ENCODE data around the gene WDR89.
"Not testable (repeated sequence)": the region's sequence is repeated elsewhere in the genome, so short reads cannot be mapped to it uniquely, and the experiment has no call there.

Gene WDR89

DNA sequence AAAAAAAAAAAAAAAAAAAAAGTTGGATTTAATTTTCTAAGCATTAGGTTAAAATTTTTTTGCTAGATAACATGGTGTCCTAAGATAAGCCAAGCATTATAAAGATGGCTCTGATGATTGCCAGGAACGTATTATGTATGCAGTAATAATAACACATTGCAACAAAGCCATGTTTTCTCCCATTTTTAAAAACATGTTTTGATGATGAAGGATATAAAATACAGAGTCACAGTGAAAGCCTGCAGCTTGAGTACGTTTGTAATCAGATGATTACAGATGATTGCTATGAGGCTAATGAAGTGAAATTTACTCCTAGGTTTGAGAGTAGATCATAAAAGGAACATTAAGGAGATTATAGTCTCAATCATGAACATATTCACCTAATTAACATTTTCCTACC lies 13.3 kb upstream of the WDR89 start:
- Histone ChIP-seq H3K27ac (ENCODE audit: low read depth in 2 of 2, low read length in 2 of 2) (no peak overlapping the region), H3K36me3 (ENCODE audit: control insufficient read depth in 2 of 2, insufficient read depth in 2 of 2, low read length in 2 of 2) (no peaks in the 10 kb centered on the region), H3K9ac (ENCODE audit: low read depth in 1 of 2, low read length in 2 of 2) (no peak overlapping the region), H3K4me3 (ENCODE audit: low read length in 2 of 2) (no peak overlapping the region), H3K9me3 (ENCODE audit: control insufficient read depth in 2 of 2, low read length in 2 of 2) (no peaks in the 10 kb centered on the region), H3K27me3 (ENCODE audit: control insufficient read depth in 2 of 2, insufficient read depth in 2 of 2, low read length in 2 of 2) (no peaks in the 10 kb centered on the region), H3K4me1 (ENCODE audit: control insufficient read depth in 2 of 2, insufficient read depth in 2 of 2, low read length in 2 of 2) (no peaks in the 10 kb centered on the region)

GRCh38 chr14:63654346-63654745 lies 12.7 kb upstream of the WDR89 start:
- no peaks in the 10 kb centered on the region for H3K9me3 ChIP-seq (ENCODE audit: control insufficient read depth in 2 of 2, low read length in 2 of 2)
- no peak overlapping the region for H3K27ac ChIP-seq (ENCODE audit: low read depth in 2 of 2, low read length in 2 of 2)
- H3K4me3 ChIP-seq (ENCODE audit: low read length in 2 of 2), result no peak overlapping the region
- no peaks in the 10 kb centered on the region for H3K27me3 ChIP-seq (ENCODE audit: control insufficient read depth in 2 of 2, insufficient read depth in 2 of 2, low read length in 2 of 2)
- H3K9ac ChIP-seq (ENCODE audit: low read depth in 1 of 2, low read length in 2 of 2), result no peak overlapping the region
- no peaks in the 10 kb centered on the region for H3K36me3 ChIP-seq (ENCODE audit: control insufficient read depth in 2 of 2, insufficient read depth in 2 of 2, low read length in 2 of 2)
- no peaks in the 10 kb centered on the region for H3K4me1 ChIP-seq (ENCODE audit: control insufficient read depth in 2 of 2, insufficient read depth in 2 of 2, low read length in 2 of 2)

GRCh38 chr14:63652406-63652805 lies 10.7 kb upstream of the WDR89 start:
- no peaks in the 10 kb centered on the region for H3K36me3 ChIP-seq (ENCODE audit: control insufficient read depth in 2 of 2, insufficient read depth in 2 of 2, low read length in 2 of 2)
- no peak overlapping the region for H3K27ac ChIP-seq (ENCODE audit: low read depth in 2 of 2, low read length in 2 of 2)
- H3K27me3 ChIP-seq (ENCODE audit: control insufficient read depth in 2 of 2, insufficient read depth in 2 of 2, low read length in 2 of 2), result no peaks in the 10 kb centered on the region
- no peaks in the 10 kb centered on the region for H3K9me3 ChIP-seq (ENCODE audit: control insufficient read depth in 2 of 2, low read length in 2 of 2)
- H3K4me1 ChIP-seq (ENCODE audit: control insufficient read depth in 2 of 2, insufficient read depth in 2 of 2, low read length in 2 of 2), result no peaks in the 10 kb centered on the region
- H3K4me3 ChIP-seq (ENCODE audit: low read length in 2 of 2), result no peak overlapping the region
- no peak overlapping the region for H3K9ac ChIP-seq (ENCODE audit: low read depth in 1 of 2, low read length in 2 of 2)

DNA sequence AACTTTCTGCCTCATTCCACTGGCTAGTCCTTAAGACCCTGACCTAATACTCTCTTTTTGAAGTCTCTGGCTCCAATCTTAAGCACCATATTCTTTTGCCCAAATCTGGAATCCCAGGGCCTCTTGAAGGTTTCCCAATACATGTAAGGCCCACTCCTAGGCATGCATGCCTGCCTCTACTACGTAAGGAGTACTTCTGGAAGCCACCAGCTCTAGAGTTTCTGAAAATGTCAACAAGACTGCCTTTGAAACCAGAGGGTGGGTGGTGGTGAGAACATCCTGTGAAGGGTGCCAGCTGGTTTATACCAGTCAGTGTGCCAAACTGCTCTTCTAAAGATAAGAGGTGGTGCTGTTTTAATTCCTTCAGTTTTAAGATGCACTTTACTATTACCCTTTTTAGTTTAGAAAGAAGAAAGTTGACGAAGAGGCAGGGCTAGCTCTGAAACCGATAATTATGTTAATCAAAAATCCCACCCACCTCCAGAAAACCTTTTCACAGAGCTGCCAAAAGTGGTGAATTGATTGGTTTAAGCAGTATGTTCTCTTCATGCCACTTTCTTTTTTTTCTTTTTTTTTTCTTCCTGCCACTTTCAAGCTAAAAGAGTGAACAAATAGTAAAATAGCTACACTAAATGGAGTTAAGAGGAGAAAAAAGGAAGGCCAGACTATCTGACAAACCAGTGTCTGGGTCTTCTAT lies 8.7 kb upstream of the WDR89 start:
- H3K9me3 ChIP-seq (ENCODE audit: control insufficient read depth in 2 of 2, low read length in 2 of 2), result no peaks in the 10 kb centered on the region
- H3K4me1 ChIP-seq (ENCODE audit: control insufficient read depth in 2 of 2, insufficient read depth in 2 of 2, low read length in 2 of 2), result no peaks in the 10 kb centered on the region
- no peak overlapping the region for H3K4me3 ChIP-seq (ENCODE audit: low read length in 2 of 2)
- peak overlapping the region; percentile 3 to 27 for H3K27ac ChIP-seq (ENCODE audit: low read depth in 2 of 2, low read length in 2 of 2)
- H3K9ac ChIP-seq (ENCODE audit: low read depth in 1 of 2, low read length in 2 of 2), result no peak overlapping the region
- no peaks in the 10 kb centered on the region for H3K36me3 ChIP-seq (ENCODE audit: control insufficient read depth in 2 of 2, insufficient read depth in 2 of 2, low read length in 2 of 2)
- no peaks in the 10 kb centered on the region for H3K27me3 ChIP-seq (ENCODE audit: control insufficient read depth in 2 of 2, insufficient read depth in 2 of 2, low read length in 2 of 2)

DNA sequence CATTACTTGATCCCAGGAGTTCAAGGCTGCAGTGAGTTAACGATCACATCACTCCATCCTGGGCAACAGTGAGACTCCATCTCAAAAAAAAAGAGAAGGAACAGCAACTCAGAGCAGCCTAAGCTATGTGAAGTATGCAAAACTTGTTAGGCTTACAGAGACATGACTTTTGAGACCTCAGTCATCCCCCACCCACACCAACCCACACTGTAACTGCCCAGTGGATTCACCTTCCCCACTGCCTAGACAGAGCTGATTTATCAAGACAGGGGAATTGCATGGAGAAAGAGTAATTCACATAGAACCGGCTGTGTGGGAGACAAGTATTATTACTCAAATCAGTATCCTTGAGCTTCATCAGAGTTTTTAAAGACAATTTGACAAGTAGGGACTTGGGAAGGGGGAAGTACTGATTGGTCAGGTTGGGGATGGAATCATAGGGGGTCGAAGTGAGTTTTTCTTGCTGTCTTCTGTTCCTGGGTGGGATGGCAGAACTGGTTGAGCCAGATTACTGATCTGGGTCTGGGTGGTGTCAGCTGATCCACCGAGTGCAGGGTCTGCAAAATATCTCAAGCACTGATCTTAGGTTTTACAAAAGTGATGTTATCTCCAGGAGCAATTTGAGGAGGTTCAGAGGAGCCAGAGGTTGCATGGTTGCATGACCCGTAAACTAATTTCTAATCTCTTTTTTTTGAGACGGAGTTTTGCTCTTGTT lies 6.2 kb upstream of the WDR89 start:
- no peak overlapping the region for H3K9ac ChIP-seq (ENCODE audit: low read depth in 1 of 2, low read length in 2 of 2)
- H3K27me3 ChIP-seq (ENCODE audit: control insufficient read depth in 2 of 2, insufficient read depth in 2 of 2, low read length in 2 of 2), result no peaks in the 10 kb centered on the region
- no peak overlapping the region for H3K27ac ChIP-seq (ENCODE audit: low read depth in 2 of 2, low read length in 2 of 2)
- no peaks in the 10 kb centered on the region for H3K9me3 ChIP-seq (ENCODE audit: control insufficient read depth in 2 of 2, low read length in 2 of 2)
- no peak overlapping the region for H3K4me3 ChIP-seq (ENCODE audit: low read length in 2 of 2)
- H3K36me3 ChIP-seq (ENCODE audit: control insufficient read depth in 2 of 2, insufficient read depth in 2 of 2, low read length in 2 of 2), result no peaks in the 10 kb centered on the region
- no peaks in the 10 kb centered on the region for H3K4me1 ChIP-seq (ENCODE audit: control insufficient read depth in 2 of 2, insufficient read depth in 2 of 2, low read length in 2 of 2)

DNA sequence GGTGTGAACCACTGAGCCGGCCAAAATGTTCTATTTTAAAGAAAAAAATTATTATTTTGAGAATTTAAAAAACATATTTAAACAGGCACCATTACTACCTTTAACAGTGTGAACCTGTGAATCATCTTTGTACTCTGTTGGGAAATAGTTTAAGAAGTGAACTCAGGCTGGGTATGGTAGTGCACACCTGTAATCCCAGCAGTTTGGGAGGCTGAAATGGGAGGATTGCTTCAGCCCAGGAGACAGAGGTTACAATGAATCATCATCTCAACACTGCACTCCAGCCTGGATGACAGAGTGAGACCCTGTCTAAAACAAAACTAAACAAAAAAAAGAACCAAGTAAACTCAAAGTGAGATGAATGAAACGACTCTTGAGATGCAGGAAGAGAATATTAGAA lies 3.1 kb upstream of the WDR89 start:
- Histone ChIP-seq H3K4me3 (ENCODE audit: low read length in 2 of 2) (no peak overlapping the region), H3K36me3 (ENCODE audit: control insufficient read depth in 2 of 2, insufficient read depth in 2 of 2, low read length in 2 of 2) (no peaks in the 10 kb centered on the region), H3K27me3 (ENCODE audit: control insufficient read depth in 2 of 2, insufficient read depth in 2 of 2, low read length in 2 of 2) (no peaks in the 10 kb centered on the region), H3K27ac (ENCODE audit: low read depth in 2 of 2, low read length in 2 of 2) (no peak overlapping the region), H3K9me3 (ENCODE audit: control insufficient read depth in 2 of 2, low read length in 2 of 2) (no peaks in the 10 kb centered on the region), H3K4me1 (ENCODE audit: control insufficient read depth in 2 of 2, insufficient read depth in 2 of 2, low read length in 2 of 2) (peaks cover 2 to 3% of the 10 kb centered on the region in 2 donors), H3K9ac (ENCODE audit: low read depth in 1 of 2, low read length in 2 of 2) (no peak overlapping the region)

DNA sequence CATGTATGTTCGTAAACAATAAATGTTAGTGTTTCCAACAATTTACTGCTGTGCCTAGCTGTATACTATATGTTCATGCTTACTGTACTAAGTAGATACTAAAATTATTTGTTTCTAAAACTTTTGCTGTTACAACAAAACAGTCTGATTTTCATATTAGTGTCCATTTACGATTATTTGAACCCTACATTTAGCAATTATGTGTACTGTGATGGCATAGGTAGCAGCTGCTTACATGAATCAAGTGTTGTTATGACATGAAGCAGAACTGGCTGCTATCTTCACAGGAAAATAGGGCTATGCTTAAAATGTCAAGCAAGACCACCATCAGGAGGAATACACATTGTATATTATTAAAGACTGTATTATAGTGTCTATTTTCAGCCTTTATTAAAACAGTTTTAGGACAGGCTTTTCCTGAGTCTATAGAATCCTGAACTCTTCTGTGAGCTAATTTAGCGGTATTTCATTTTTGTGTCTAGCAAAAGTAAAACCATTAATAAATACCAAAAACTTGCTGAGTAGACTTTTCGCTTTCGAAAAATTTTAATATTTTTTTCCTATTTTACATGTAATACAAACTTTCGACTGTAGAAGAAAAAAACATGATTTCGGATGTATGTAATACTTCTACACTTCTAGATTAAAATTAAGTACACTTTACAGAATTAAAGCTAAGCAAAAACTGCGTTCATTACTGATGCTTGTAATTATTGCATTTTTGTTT lies 1.1 kb upstream of the WDR89 start:
- H3K9me3 ChIP-seq (ENCODE audit: control insufficient read depth in 2 of 2, low read length in 2 of 2), result no peaks in the 10 kb centered on the region
- H3K27me3 ChIP-seq (ENCODE audit: control insufficient read depth in 2 of 2, insufficient read depth in 2 of 2, low read length in 2 of 2), result no peaks in the 10 kb centered on the region
- H3K36me3 ChIP-seq (ENCODE audit: control insufficient read depth in 2 of 2, insufficient read depth in 2 of 2, low read length in 2 of 2), result peaks cover 0 to 2% of the 10 kb centered on the region in 2 donors
- peaks cover 2 to 5% of the 10 kb centered on the region in 2 donors for H3K4me1 ChIP-seq (ENCODE audit: control insufficient read depth in 2 of 2, insufficient read depth in 2 of 2, low read length in 2 of 2)
- peak overlapping the region; percentile 96 to 98 for H3K27ac ChIP-seq (ENCODE audit: low read depth in 2 of 2, low read length in 2 of 2)
- H3K4me3 ChIP-seq (ENCODE audit: low read length in 2 of 2), result peak overlapping the region; percentile 88 to 99
- peak overlapping the region; percentile 83 to 98 for H3K9ac ChIP-seq (ENCODE audit: low read depth in 1 of 2, low read length in 2 of 2)

DNA sequence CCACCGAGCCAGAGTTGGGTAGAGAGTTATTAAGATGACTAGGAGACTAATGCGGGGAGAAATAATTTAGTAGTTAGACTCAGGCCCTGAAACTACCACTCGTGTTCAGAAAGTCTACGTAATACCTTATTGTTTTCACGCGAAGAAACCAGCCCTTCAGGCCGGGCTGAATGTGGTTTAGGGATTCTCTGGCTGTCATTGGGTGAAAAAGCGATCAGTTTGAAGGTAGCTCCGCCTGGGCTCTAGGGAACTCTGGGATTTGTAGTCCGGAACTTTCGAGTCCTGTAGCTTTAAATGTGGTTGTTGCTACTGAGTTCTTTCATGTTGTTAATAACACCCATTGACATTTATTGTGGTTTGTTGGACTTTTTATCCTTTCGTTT lies 549 bp upstream of the WDR89 start:
- peaks cover 2 to 5% of the 10 kb centered on the region in 2 donors for H3K4me1 ChIP-seq (ENCODE audit: control insufficient read depth in 2 of 2, insufficient read depth in 2 of 2, low read length in 2 of 2)
- H3K4me3 ChIP-seq (ENCODE audit: low read length in 2 of 2), result peak overlapping the region; percentile 88 to 99
- no peaks in the 10 kb centered on the region for H3K9me3 ChIP-seq (ENCODE audit: control insufficient read depth in 2 of 2, low read length in 2 of 2)
- H3K27ac ChIP-seq (ENCODE audit: low read depth in 2 of 2, low read length in 2 of 2), result peak overlapping the region; percentile 96 to 98
- no peaks in the 10 kb centered on the region for H3K27me3 ChIP-seq (ENCODE audit: control insufficient read depth in 2 of 2, insufficient read depth in 2 of 2, low read length in 2 of 2)
- H3K36me3 ChIP-seq (ENCODE audit: control insufficient read depth in 2 of 2, insufficient read depth in 2 of 2, low read length in 2 of 2), result peaks cover 0 to 2% of the 10 kb centered on the region in 2 donors
- H3K9ac ChIP-seq (ENCODE audit: low read depth in 1 of 2, low read length in 2 of 2), result peak overlapping the region; percentile 83 to 98

DNA sequence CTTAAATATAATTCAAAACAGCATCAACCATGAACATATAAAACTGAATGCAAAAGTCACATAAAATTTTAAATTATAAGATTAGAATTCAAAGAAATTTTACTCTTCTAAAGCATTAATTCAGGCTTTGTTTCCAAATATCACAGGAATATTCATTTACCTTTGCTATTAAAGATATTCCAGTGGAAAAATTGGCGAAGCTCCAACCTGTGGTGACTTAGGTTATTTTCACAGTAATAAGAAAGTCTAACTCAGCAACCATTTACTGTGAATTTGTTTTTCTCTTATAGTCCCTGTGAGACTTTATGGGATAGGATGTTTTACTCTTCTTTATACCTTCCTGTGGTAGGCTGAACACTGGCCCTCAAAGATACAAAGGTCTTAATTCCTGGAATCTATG lies 3.2 kb downstream of the WDR89 start:
- H3K27ac ChIP-seq (ENCODE audit: low read depth in 2 of 2, low read length in 2 of 2), result no peak overlapping the region

GRCh38 chr14:63636094-63636635 lies 5.5 kb downstream of the WDR89 start:
- not testable (repeated sequence) for H3K27me3 ChIP-seq (ENCODE audit: control insufficient read depth in 2 of 2, insufficient read depth in 2 of 2, low read length in 2 of 2); H3K4me1 ChIP-seq (ENCODE audit: control insufficient read depth in 2 of 2, insufficient read depth in 2 of 2, low read length in 2 of 2); H3K4me3 ChIP-seq (ENCODE audit: low read length in 2 of 2); H3K9me3 ChIP-seq (ENCODE audit: control insufficient read depth in 2 of 2, low read length in 2 of 2); H3K27ac ChIP-seq (ENCODE audit: low read depth in 2 of 2, low read length in 2 of 2); H3K36me3 ChIP-seq (ENCODE audit: control insufficient read depth in 2 of 2, insufficient read depth in 2 of 2, low read length in 2 of 2); H3K9ac ChIP-seq (ENCODE audit: low read depth in 1 of 2, low read length in 2 of 2)

More for the DNA sequence above, 3.2 kb downstream of the WDR89 start:
- Histone ChIP-seq H3K9ac (ENCODE audit: low read depth in 1 of 2, low read length in 2 of 2) (no peak overlapping the region), H3K27me3 (ENCODE audit: control insufficient read depth in 2 of 2, insufficient read depth in 2 of 2, low read length in 2 of 2) (no peaks in the 10 kb centered on the region), H3K9me3 (ENCODE audit: control insufficient read depth in 2 of 2, low read length in 2 of 2) (no peaks in the 10 kb centered on the region), H3K36me3 (ENCODE audit: control insufficient read depth in 2 of 2, insufficient read depth in 2 of 2, low read length in 2 of 2) (peaks cover 0 to 2% of the 10 kb centered on the region in 2 donors), H3K4me3 (ENCODE audit: low read length in 2 of 2) (no peak overlapping the region), H3K4me1 (ENCODE audit: control insufficient read depth in 2 of 2, insufficient read depth in 2 of 2, low read length in 2 of 2) (peaks cover 2 to 5% of the 10 kb centered on the region in 2 donors)
